SK-MEL-5 (cell line): ENCODE data around the gene TMEM92. TPM values are rescaled to one million over a fixed set of nuclear protein-coding genes. Genes with fewer than 3 reads are reported as not detected.
A peak's percentile ranks its signal among the peaks of the same experiment; 100 is the strongest.

Experiments
- DNase-seq: peaks from one replicate; pipeline ENCODE4 v3.0.0-alpha.2; 2016; ENCODE audit warnings: low read depth, low spot score
- in situ Hi-C: cut with HindIII; loops from 2 replicates; pipeline ENCODE4 v1.10.0; 2016; ENCODE audit warnings: low sequenced_read_pairs, high pct_unique_total_duplicates, low pct_unique_long_range_greater_than_20kb
- polyA plus RNA-seq, 2 experiments: library from polyadenylated mRNA; depleted of rRNA; stranded (reverse); fragments of >200 nt; gene quantifications; 2 replicates each; pipeline ENCODE4 v1.2.3, GENCODE V29; 2015
- total RNA-seq: library from RNA; depleted of rRNA; stranded (reverse); fragments of >200 nt; shearing (Covaris generic); gene quantifications from 2 replicates; pipeline ENCODE4 v1.2.3, GENCODE V29; 2014; rRNA removed

The TMEM92 gene
- total RNA-seq: 0.08 and 1.3 TPM in 2 replicates
- polyA plus RNA-seq (2015; cell fraction: cytosol; rRNA removed): 0.20 and 1.6 TPM in 2 replicates
- polyA plus RNA-seq (2015; cell fraction: nucleus; rRNA removed): not detected in 2 replicates

GRCh38 chr17:50274142-50274896 lies at the start of gene TMEM92:
TMEM92 (plus strand) TSS chr17:50274466; CDS start chr17:50274502, 36 bp downstream.
- in situ Hi-C loops: no loop called here
- peak; percentile 58 for DNase-seq

- in situ Hi-C loops: no loop called here
- DNase-seq: no peak
Observed at GRCh38 chr17:50225701-50226240, 48.5 kb upstream of the TMEM92 start.

- no peak for DNase-seq
- in situ Hi-C loops: no loop called here
Observed at GRCh38 chr17:50234581-50234980, 39.7 kb upstream of the TMEM92 start.

- no peak for DNase-seq
- in situ Hi-C loops: no loop called here
Observed at GRCh38 chr17:50237901-50238300, 36.4 kb upstream of the TMEM92 start.

- in situ Hi-C loops: no loop called here
Observed at GRCh38 chr17:50238601-50239280, 35.5 kb upstream of the TMEM92 start.

GRCh38 chr17:50239937-50240336 lies 34.3 kb upstream of the TMEM92 start:
- in situ Hi-C loops: no loop called here
- DNase-seq: no peak

More at GRCh38 chr17:50238601-50239280, 35.5 kb upstream of the TMEM92 start:
- DNase-seq: no peak

GRCh38 chr17:50240851-50241250 lies 33.4 kb upstream of the TMEM92 start:
- in situ Hi-C loops: no loop called here
- DNase-seq: no peak

- DNase-seq: no peak
- in situ Hi-C loops: no loop called here
Observed at GRCh38 chr17:50241431-50241830, 32.8 kb upstream of the TMEM92 start.

GRCh38 chr17:50244771-50245170 lies 29.5 kb upstream of the TMEM92 start:
- in situ Hi-C loops: no loop called here
- DNase-seq: no peak

GRCh38 chr17:50248255-50248654 lies 26.0 kb upstream of the TMEM92 start:
- in situ Hi-C loops: no loop called here
- no peak for DNase-seq

GRCh38 chr17:50252781-50253180 lies 21.5 kb upstream of the TMEM92 start:
- in situ Hi-C loops: no loop called here
- no peak for DNase-seq

- no peak for DNase-seq
- in situ Hi-C loops: no loop called here
Observed at GRCh38 chr17:50255766-50256635, 18.3 kb upstream of the TMEM92 start.

GRCh38 chr17:50256826-50257618 lies 17.2 kb upstream of the TMEM92 start:
- DNase-seq: no peak
- in situ Hi-C loops: no loop called here

- in situ Hi-C loops: no loop called here
Observed at GRCh38 chr17:50257676-50258224, 16.5 kb upstream of the TMEM92 start.

GRCh38 chr17:50258647-50259476 lies 15.4 kb upstream of the TMEM92 start:
- in situ Hi-C loops: no loop called here
- DNase-seq: no peak

More at GRCh38 chr17:50257676-50258224, 16.5 kb upstream of the TMEM92 start:
- no peak for DNase-seq
